NK-92 (cell line): ENCODE data around the gene CALML3.

Experiments
- DNase-seq: peaks from one replicate; lab custom pipeline; 2025; ENCODE audit not compliant: unreplicated experiment; lab: John Stamatoyannopoulos, UW

CALML3 gene

GRCh38 chr10:5490698-5491464, 33.9 kb upstream of the CALML3 start:
- DNase-seq, result no peak

GRCh38 chr10:5491477-5491876, 33.3 kb upstream of the CALML3 start:
- no peak for DNase-seq

DNA sequence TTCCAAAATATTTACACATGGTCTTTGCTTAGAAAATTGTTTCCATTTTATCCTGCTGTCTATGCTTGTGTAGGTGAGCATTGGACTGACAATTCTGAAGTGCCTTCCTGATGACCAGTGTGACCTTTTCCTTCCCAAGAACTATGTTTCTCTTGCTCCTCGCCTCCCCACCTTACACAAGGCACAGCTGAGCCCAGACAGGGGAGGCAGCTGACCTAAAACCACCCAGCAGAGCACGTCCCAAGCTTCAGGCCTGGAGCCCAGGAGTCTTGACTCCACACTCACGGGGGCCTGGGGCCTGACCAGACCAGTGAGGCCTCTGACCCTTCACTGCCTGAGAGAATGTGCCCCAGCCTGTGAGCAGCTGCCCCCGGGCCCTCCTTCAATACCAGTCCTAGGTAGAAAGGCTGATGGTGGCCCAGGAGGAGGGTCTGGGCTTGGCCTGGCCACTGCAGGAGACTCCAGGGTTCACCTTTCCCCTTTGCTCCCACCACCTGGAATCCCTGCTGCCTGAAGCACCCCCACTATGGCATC, 32.4 kb upstream of the CALML3 start:
- DNase-seq, result no peak

DNA sequence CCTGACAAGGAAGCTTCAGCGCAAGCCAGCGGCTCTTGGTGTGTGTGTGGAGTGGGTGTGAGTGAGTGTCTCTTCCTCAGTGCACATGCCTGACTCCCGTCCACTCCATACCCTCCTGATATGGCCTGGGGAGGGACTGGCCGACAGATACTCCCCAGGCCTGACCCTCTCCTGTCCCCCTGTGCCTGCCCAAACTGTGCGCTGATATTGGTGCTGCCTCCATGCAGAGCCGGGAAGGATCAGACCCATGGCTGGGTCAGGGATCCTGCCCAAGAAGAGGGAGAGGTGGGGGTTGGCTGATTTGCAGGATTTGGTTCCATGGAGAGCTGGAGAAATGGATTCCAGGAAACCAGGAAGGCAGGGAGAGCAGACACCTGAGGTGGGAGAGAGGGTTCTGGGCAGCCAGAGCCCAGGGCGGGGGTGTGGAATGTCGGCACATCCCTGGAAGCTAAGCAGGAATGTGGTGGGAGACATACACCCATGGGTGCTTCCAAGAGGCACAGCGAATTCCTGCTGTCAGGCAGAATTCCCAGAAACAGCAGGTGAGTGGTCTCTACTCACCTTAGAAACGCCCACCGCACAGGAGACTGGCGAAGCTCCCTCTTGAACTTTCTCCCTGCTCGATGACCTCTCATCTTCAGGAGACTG, 31.7 kb upstream of the CALML3 start:
- DNase-seq, result no peak

DNA sequence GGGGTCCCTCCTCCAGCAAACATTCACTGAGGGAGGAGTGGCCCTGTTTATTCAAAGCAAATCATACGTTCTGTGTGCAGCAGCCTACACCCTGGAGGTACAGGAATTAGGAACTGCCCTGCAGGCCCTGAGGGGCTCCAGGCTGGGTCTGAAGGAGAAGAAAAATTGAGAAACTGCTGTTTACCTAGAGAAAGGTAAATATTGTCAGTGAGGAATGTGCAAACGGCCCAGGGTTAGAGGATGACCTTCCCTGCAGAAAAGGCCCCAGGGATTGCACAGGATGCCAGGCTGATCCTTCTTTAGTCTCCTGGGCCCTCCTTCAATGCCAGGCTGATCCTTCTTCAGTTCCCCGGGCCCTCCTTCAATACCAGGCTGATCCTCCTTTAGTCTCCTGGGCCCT, 31.1 kb upstream of the CALML3 start:
- no peak for DNase-seq

DNA sequence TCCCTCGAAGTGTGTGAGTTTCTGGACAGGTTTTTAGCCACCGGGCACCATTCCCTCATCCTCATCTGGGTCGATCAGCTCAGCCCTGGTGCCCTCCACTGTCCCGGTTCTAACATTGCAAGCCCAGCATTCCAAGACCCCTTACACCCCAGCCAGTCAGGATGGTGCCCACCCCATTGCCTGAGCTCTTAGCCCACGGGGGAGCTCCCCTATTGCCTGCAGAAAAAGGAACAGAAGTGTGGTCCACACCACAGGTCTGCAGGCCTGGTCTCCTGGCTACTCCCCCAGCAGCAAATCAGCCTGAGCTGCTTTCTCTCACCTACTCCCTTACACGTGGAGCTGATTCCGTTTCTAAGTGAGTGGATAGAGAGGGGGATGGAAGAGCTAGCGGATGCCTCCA, 30.1 kb upstream of the CALML3 start:
- DNase-seq, result no peak

GRCh38 chr10:5496261-5497250, 28.2 kb upstream of the CALML3 start:
- no peak for DNase-seq

DNA sequence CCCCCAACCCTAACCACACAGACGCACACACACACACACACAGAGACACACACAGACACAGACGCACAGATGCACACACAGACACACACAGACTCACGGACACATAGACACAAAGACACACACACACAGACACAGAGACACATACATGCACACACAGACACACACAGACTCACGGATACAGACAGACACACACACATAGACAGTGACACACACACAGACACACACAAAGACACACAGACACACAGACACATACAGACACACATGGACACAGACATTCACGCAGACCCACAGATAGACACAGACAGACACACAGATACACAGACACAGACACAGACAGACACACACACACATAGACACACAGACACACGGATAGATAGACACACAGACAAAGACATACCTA, 27.5 kb upstream of the CALML3 start:
- DNase-seq, result no peak

- no peak for DNase-seq
Observed at GRCh38 chr10:5497948-5498730, 26.6 kb upstream of the CALML3 start.

DNA sequence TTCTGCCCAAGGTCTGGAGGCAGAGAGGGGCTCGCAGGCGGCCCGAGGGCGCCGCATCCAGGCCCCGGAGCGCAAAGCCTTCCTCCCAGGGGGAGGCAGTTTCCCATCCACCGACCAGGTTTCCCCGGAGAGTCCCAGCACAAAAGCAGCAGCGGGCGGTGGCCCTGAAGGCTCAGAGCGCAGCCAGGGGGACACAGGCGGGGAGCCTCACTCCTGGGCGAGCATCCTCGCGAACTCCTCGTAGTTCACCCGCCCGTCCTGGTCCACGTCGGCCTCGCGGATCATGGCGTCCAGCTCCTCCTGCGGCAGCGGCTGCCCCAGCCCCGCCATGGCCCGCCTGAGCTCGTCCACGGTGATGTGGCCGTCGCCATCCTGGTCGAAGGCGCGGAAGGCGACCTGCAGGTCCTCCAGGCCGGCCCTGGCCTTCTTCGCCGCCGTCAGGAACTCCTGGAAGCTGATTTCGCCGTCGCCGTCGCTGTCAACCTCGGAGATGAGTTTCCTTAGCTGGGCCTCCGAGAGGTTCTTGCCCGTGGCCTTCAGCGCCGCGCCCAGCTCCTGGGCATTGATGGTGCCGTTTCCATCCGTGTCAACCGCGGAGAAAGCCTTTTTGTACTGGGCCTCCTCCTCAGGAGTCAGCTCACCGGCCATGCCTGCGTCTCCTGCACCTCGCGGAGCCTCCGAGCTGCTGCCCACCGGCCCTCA, 25.8 kb upstream of the CALML3 start:
- DNase-seq, result no peak

- no peak for DNase-seq
Observed at GRCh38 chr10:5499493-5500140, 25.1 kb upstream of the CALML3 start, which contains the start of gene CALML5. Gene CALML5, minus strand, starts transcription at chr10:5499570. Its CDS starts 132 bp downstream, at chr10:5499438.

- DNase-seq, result no peak
Observed at GRCh38 chr10:5500162-5500670, 24.5 kb upstream of the CALML3 start.

DNA sequence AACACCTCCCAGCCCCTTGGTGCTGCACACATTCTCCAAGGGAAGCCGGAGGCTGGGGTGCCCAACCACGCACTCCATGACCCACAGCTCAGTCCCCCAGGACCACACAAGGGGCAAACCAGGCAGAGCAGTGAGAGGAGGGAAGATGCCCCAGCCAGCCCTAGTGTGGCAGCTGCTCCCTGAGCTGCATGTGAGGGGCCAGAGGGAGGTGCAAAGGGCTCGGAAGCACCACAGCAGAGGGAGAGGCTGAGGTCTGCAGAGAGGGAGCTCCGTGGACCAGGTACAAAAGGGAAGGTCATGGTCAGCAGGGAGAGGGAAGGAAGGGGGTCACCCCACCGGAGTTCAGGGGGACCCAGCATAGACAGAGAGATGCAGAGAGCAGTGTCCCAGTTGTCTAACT, 23.9 kb upstream of the CALML3 start:
- DNase-seq, result no peak

- no peak for DNase-seq
Observed at GRCh38 chr10:5502061-5502521, 22.7 kb upstream of the CALML3 start.

DNA sequence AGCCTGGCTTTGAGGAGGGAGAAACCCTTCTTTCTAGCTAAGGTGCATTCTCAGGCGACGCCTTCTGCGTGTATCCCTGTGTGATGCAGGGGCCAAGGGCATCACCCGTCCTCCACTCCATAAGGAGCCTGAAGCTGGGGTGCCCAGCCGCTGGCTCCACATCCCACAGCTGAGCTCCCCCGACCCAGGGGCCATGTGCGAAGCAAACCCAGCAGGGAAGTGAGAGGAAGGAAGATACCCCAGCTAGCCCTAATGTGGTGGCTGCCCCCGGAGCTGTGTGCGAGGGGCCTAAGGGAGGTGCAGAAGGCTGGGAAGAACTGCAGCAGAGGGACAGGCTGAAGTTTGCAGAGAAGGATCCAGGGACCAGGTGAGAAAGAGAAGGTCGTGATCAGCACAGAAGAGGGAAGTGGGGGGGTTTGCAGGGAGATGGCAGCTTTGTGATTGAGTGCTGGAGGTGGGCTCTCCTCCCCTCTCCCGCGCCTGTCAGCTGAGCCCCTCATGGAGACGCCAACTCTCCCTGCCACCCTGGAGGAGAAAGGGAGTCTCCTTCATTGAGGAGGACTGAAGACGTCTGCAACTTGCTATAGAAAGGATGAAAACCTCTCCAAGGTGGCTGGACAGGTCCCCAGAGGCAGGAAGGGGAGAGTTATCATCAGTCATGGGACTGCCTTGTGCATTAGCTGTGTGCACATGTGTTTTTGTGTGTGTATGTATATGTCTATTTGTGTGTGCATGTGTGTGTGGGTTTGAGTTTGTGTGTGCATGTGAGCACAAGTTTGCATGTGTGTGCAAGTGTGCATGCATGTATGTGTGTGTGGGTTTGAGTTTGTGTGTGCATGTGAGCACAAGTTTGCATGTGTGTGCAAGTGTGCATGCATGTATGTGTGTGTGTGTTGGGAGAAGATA, 21.9 kb upstream of the CALML3 start:
- DNase-seq, result no peak

DNA sequence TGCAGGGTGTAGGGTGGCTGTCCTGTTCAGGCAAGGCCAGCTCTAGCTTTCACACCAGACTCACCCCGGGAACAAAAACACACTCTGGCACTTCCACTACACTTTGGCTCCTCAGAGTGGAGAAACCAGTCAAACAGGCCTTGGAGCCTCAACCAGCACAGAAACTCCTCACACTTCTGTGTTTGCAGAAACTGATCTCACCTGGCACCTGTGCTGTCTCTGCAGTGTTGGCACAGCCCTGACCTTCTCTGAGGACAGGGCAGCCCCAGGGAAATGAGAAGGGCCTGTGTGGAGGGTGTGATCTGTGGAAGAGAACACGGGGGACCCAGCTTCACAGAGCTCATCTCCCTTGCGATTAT, 21.3 kb upstream of the CALML3 start:
- no peak for DNase-seq

- DNase-seq, result no peak
Observed at GRCh38 chr10:5504146-5505072, 20.4 kb upstream of the CALML3 start.
